Neural cell (in vitro differentiated cells): ENCODE measurements around the gene SLFNL1. TPM values are rescaled to one million over a fixed set of nuclear protein-coding genes. Genes with fewer than 3 reads are reported as not detected.

Source experiments
- H2AFZ ChIP-seq: fragments of 200-600, 300-800 bp; sonication (generic), shearing (Covaris generic); 2 replicates; pipeline ENCODE4 v1.6.0; 2014; ENCODE audit warnings: low read depth, mild to moderate bottlenecking, antibody characterized with exemption, low read length, moderate library complexity
- H3F3A ChIP-seq: fragments of 200-600 bp; shearing (Covaris generic); 2 replicates; pipeline ENCODE4 v1.6.1; 2016; ENCODE audit warnings: mild to moderate bottlenecking, moderate library complexity, mixed read lengths, antibody characterized with exemption, low read length; ENCODE audit not compliant: insufficient read depth, poor library complexity, severe bottlenecking
- H3K27ac ChIP-seq: fragments of 200-600, 300-800 bp; sonication (generic), shearing (Covaris generic); 2 replicates; pipeline ENCODE4 v1.5.1; 2014; ENCODE audit warnings: mild to moderate bottlenecking, low read length, moderate library complexity
- H3K27me3 ChIP-seq: fragments of 300-800, 200-600 bp; sonication (generic), shearing (Covaris generic); 2 replicates; pipeline ENCODE4 v1.6.0; 2014; ENCODE audit warnings: mild to moderate bottlenecking, low read depth, low read length, moderate library complexity; ENCODE audit not compliant: insufficient read depth
- H3K36me3 ChIP-seq: fragments of 300-800, 200-600 bp; sonication (generic), shearing (Covaris generic); 2 replicates; pipeline ENCODE4 v1.5.1; 2014; ENCODE audit warnings: mild to moderate bottlenecking, antibody characterized with exemption, low read length, moderate library complexity; ENCODE audit not compliant: insufficient read depth
- H3K4me2 ChIP-seq: fragments of 300-800, 200-600 bp; sonication (generic), shearing (Covaris generic); 2 replicates; pipeline ENCODE4 v1.6.0; 2014; ENCODE audit warnings: mild to moderate bottlenecking, low read length
- H3K4me3 ChIP-seq: fragments of 300-800, 200-600 bp; sonication (generic), shearing (Covaris generic); 2 replicates; pipeline ENCODE4 v1.5.1; 2014; ENCODE audit warnings: mild to moderate bottlenecking, low read length, moderate library complexity
- H3K79me2 ChIP-seq: fragments of 200-600 bp; shearing (Covaris generic); replicated peaks from 2 replicates; pipeline ENCODE4 v1.6.0; 2014; ENCODE audit warnings: mild to moderate bottlenecking, low read length, moderate library complexity; ENCODE audit not compliant: insufficient read depth
- H3K9ac ChIP-seq: fragments of 300-800, 200-600 bp; sonication (generic), shearing (Covaris generic); 2 replicates; pipeline ENCODE4 v1.6.1; 2016; ENCODE audit warnings: mild to moderate bottlenecking, low read length, mixed read lengths
- H3K9me2 ChIP-seq: fragments of 200-600 bp; shearing (Covaris generic); 2 replicates; pipeline ENCODE4 v1.6.1; 2016; ENCODE audit warnings: mild to moderate bottlenecking, low read length, mixed read lengths; ENCODE audit not compliant: insufficient read depth
- H3K9me3 ChIP-seq: fragments of 200-600, 300-800 bp; sonication (generic), shearing (Covaris generic); 2 replicates; pipeline ENCODE4 v1.6.1; 2016; ENCODE audit warnings: mild to moderate bottlenecking, mixed run types, low read length, moderate library complexity, mixed read lengths
- H4K20me1 ChIP-seq: fragments of 200-600 bp; shearing (Covaris generic); 2 replicates; pipeline ENCODE4 v1.6.1; 2016; ENCODE audit warnings: mild to moderate bottlenecking, mixed run types; ENCODE audit not compliant: insufficient read depth
- EP300 ChIP-seq: fragments of 450-650 bp; conservative IDR thresholded peaks from 2 replicates; pipeline ENCODE4 v1.6.1; 2014; ENCODE audit warnings: antibody characterized with exemption, mild to moderate bottlenecking, moderate library complexity; ENCODE audit not compliant: poor library complexity, severe bottlenecking
- EZH2 ChIP-seq: fragments of 200-600, 300-800 bp; shearing (Covaris generic), sonication (generic); IDR thresholded peaks from 2 replicates; pipeline ENCODE4 v1.6.1; 2014; ENCODE audit warnings: antibody characterized with exemption, low read length, borderline replicate concordance, mild to moderate bottlenecking; ENCODE audit not compliant: insufficient read depth, poor library complexity, severe bottlenecking
- MXI1 ChIP-seq: fragments of 450-650 bp; conservative IDR thresholded peaks from 2 replicates; pipeline ENCODE4 v1.6.1; 2014; ENCODE audit warnings: antibody characterized with exemption, mild to moderate bottlenecking; ENCODE audit not compliant: poor library complexity, severe bottlenecking
- POLR2AphosphoS5 ChIP-seq: IDR thresholded peaks from 2 replicates; pipeline ENCODE4 v1.6.1; 2012
- RAD21 ChIP-seq: fragments of 450-650 bp; conservative IDR thresholded peaks from 2 replicates; pipeline ENCODE4 v1.6.1; 2014; ENCODE audit warnings: antibody characterized with exemption, mild to moderate bottlenecking, moderate library complexity
- SMC3 ChIP-seq: fragments of 450-650 bp; conservative IDR thresholded peaks from 2 replicates; pipeline ENCODE4 v1.6.1; 2014; ENCODE audit warnings: antibody characterized with exemption, mild to moderate bottlenecking, moderate library complexity; ENCODE audit not compliant: poor library complexity
- TAF1 ChIP-seq: IDR thresholded peaks from 2 replicates; pipeline ENCODE4 v1.6.1; 2012; ENCODE audit warnings: low read depth
- polyA plus RNA-seq: library from polyadenylated mRNA; depleted of rRNA; stranded (reverse); fragments of >200 nt; gene quantifications from 2 replicates; pipeline ENCODE4 v1.2.3, GENCODE V29; 2014
- TF ChIP-seq, protein P1 (sequence below): fragments of 450-650 bp; IDR thresholded peaks from 2 replicates; pipeline ENCODE4 v1.5.1; 2014; ENCODE audit warnings: antibody characterized with exemption, mild to moderate bottlenecking, moderate library complexity; ENCODE audit not compliant: poor library complexity, severe bottlenecking
- TF ChIP-seq, protein P2 (sequence below): IDR thresholded peaks from 2 replicates; pipeline ENCODE4 v1.6.1; 2012; ENCODE audit warnings: borderline replicate concordance

SLFNL1 gene
- polyA plus RNA-seq, 1 donor from 2014 or later = 0.26 TPM

DNA sequence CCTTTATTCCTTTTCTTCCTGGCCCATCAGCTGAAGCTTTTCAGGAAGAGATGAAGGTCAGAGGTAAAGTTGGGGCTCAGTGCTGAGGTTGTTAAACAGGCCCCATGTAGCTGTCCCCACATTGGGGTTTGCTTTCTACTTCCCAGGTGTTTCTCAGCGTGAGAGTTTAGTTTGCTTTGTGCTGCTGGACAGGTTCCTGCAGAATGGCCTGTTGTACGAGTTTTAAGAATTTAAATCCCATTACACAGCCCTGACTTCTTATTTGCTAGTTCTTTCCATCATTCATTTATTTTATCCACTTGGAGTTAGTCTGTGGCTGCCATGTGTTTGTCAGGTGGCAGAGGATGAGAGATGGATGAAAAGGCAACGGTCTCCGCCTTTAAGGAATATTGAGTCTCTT is 22.9 kb downstream of the SLFNL1 start:
- Histone ChIP-seq H3K9ac (no peak overlapping the region), H3K9me2 (no peaks in the 10 kb centered on the region), H3K27me3 (no peaks in the 10 kb centered on the region), H3K9me3 (no peaks in the 10 kb centered on the region), H2AFZ (no peak overlapping the region), H4K20me1 (no peaks in the 10 kb centered on the region), H3K36me3 (peaks cover 26% of the 10 kb centered on the region), H3K4me2 (no peak overlapping the region), H3K4me3 (no peak overlapping the region), H3K27ac (no peak overlapping the region), H3K79me2 (no peaks in the 10 kb centered on the region), H3F3A (no peaks in the 10 kb centered on the region)
- TF ChIP-seq POLR2AphosphoS5 (no peak), TAF1 (no peak), EZH2 (no peak), SMC3 (no peak), RAD21 (no peak), MXI1 (no peak), EP300 (no peak)
- TF ChIP-seq, protein P1, sequence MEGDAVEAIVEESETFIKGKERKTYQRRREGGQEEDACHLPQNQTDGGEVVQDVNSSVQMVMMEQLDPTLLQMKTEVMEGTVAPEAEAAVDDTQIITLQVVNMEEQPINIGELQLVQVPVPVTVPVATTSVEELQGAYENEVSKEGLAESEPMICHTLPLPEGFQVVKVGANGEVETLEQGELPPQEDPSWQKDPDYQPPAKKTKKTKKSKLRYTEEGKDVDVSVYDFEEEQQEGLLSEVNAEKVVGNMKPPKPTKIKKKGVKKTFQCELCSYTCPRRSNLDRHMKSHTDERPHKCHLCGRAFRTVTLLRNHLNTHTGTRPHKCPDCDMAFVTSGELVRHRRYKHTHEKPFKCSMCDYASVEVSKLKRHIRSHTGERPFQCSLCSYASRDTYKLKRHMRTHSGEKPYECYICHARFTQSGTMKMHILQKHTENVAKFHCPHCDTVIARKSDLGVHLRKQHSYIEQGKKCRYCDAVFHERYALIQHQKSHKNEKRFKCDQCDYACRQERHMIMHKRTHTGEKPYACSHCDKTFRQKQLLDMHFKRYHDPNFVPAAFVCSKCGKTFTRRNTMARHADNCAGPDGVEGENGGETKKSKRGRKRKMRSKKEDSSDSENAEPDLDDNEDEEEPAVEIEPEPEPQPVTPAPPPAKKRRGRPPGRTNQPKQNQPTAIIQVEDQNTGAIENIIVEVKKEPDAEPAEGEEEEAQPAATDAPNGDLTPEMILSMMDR = no peak
- TF ChIP-seq, protein P2, sequence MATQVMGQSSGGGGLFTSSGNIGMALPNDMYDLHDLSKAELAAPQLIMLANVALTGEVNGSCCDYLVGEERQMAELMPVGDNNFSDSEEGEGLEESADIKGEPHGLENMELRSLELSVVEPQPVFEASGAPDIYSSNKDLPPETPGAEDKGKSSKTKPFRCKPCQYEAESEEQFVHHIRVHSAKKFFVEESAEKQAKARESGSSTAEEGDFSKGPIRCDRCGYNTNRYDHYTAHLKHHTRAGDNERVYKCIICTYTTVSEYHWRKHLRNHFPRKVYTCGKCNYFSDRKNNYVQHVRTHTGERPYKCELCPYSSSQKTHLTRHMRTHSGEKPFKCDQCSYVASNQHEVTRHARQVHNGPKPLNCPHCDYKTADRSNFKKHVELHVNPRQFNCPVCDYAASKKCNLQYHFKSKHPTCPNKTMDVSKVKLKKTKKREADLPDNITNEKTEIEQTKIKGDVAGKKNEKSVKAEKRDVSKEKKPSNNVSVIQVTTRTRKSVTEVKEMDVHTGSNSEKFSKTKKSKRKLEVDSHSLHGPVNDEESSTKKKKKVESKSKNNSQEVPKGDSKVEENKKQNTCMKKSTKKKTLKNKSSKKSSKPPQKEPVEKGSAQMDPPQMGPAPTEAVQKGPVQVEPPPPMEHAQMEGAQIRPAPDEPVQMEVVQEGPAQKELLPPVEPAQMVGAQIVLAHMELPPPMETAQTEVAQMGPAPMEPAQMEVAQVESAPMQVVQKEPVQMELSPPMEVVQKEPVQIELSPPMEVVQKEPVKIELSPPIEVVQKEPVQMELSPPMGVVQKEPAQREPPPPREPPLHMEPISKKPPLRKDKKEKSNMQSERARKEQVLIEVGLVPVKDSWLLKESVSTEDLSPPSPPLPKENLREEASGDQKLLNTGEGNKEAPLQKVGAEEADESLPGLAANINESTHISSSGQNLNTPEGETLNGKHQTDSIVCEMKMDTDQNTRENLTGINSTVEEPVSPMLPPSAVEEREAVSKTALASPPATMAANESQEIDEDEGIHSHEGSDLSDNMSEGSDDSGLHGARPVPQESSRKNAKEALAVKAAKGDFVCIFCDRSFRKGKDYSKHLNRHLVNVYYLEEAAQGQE = no peak

DNA sequence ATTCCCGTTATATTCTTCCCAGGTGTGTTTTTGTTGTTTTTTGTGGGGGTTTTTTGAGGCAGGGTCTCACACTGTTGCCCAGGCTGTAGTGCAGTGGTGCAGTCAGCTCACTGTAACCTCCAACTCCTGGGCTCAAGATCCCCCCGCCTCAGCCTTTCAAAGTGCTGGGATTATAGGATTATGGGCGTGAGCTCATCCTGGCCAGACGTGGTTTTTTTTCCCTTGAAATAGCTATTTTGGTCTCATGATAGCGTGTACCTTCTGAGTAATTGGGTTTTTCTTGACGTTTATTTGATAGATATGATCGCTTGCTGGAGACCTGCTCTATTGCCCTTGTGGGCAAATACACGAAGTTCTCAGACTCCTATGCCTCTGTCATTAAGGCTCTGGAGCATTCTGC is 24.4 kb downstream of the SLFNL1 start:
- Histone ChIP-seq H4K20me1 (no peaks in the 10 kb centered on the region), H3K9me2 (no peaks in the 10 kb centered on the region), H3K36me3 (peaks cover 17% of the 10 kb centered on the region), H3K9ac (no peak overlapping the region), H3K9me3 (no peaks in the 10 kb centered on the region), H3F3A (no peaks in the 10 kb centered on the region), H3K27me3 (no peaks in the 10 kb centered on the region), H3K27ac (no peak overlapping the region), H2AFZ (no peak overlapping the region), H3K79me2 (no peaks in the 10 kb centered on the region), H3K4me3 (no peak overlapping the region), H3K4me2 (no peak overlapping the region)
- TF ChIP-seq EP300 (no peak), POLR2AphosphoS5 (no peak), TAF1 (no peak), RAD21 (no peak)
- TF ChIP-seq, protein P1 = no peak
